Suppressor macrophage treated with lipopolysaccharide for 4 hours (primary cell): ENCODE results near the gene LCN1.
"Not testable (repeated sequence)": the region's sequence is repeated elsewhere in the genome, so short reads cannot be mapped to it uniquely, and the experiment has no call there.

Experiments
- DNase-seq: peaks from one replicate; pipeline ENCODE4 v3.0.0-alpha.2; 2020

Gene LCN1

GRCh38 chr9:135524130-135524861, 3.1 kb downstream of the LCN1 start:
- no peak for DNase-seq

- DNase-seq = no peak
Observed at GRCh38 chr9:135525241-135526088, 4.2 kb downstream of the LCN1 start.

- DNase-seq = no peak
Observed at GRCh38 chr9:135526089-135526729, 5.0 kb downstream of the LCN1 start.

- no peak for DNase-seq
Observed at GRCh38 chr9:135526730-135527571, 5.7 kb downstream of the LCN1 start.

- not testable (repeated sequence) for DNase-seq
Observed at GRCh38 chr9:135528842-135529435, 7.7 kb downstream of the LCN1 start.

- no peak for DNase-seq
Observed at GRCh38 chr9:135530146-135530545, 8.9 kb downstream of the LCN1 start.

- no peak for DNase-seq
Observed at GRCh38 chr9:135531096-135531495, 9.9 kb downstream of the LCN1 start.

GRCh38 chr9:135533113-135533512, 11.9 kb downstream of the LCN1 start:
- no peak for DNase-seq

GRCh38 chr9:135533674-135534073, 12.4 kb downstream of the LCN1 start:
- DNase-seq = no peak

GRCh38 chr9:135534192-135534711, 13.0 kb downstream of the LCN1 start:
- DNase-seq = not testable (repeated sequence)

- DNase-seq = not testable (repeated sequence)
Observed at GRCh38 chr9:135534826-135535225, 13.6 kb downstream of the LCN1 start.

- not testable (repeated sequence) for DNase-seq
Observed at GRCh38 chr9:135535631-135536030, 14.4 kb downstream of the LCN1 start.

- no peak for DNase-seq
Observed at GRCh38 chr9:135536216-135536615, 15.0 kb downstream of the LCN1 start.

GRCh38 chr9:135543262-135543894, 22.1 kb downstream of the LCN1 start:
- not testable (repeated sequence) for DNase-seq

GRCh38 chr9:135544981-135545635, 23.9 kb downstream of the LCN1 start:
- DNase-seq = no peak

- DNase-seq = not testable (repeated sequence)
Observed at GRCh38 chr9:135545646-135546176, 24.5 kb downstream of the LCN1 start, which contains the start of gene OBP2A. TSS of gene OBP2A (plus strand) at chr9:135546126. CDS start at chr9:135546181, 55 bp downstream.

- DNase-seq = not testable (repeated sequence)
Observed at GRCh38 chr9:135546792-135547617, 25.8 kb downstream of the LCN1 start.

GRCh38 chr9:135547756-135548736, 26.8 kb downstream of the LCN1 start:
- DNase-seq = no peak
